ENCODE measurements around the gene CCDC69. TPM values are rescaled to one million over a fixed set of nuclear protein-coding genes. Genes with fewer than 3 reads are reported as not detected.

Gene CCDC69
- total and polyA plus RNA-seq, 9 donors: 22.6 to 158 (median 37.3) TPM

DNA sequence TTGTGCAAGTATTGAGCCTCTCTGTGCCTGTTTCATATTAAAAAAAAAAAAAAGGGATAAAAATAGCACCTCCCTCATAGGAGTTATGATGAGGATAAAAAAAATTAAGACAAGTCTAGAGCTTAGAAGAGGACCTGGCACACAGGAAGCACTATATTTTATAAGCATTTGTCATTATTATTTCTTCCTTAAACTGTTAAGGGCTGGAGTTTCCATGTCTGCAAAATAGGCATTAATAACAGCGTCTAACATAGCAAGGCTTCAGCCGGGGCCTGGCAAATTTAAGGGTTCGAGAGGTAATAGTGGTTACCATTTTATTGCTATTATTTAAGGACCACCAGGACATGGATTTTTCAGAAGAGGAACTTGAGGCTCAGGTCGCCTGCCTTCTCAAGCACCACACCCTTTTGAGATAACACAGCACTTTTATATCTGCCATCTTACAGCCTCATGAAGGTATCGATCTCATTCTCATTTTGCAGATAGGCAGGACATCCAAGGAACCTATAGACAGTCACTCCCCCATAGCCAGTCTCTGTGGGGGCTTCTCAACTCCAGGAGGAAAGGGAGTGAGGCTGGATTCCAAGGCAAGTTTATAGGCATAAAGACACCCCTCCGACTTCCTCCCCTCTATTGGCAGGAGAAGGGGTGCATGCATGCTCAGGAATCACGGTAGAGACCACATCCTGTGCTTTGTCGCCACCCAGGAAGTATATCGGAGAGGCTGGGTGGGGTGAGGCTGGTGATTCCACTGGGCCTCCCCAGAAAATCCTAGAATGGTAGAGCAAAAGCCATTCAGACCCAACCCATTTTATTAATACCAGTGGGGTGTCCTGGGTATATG, 68.7 kb downstream of the CCDC69 start:
- intact Hi-C loops (cut with DNase I): no loop called here
- Histone ChIP-seq H3K27ac (peak overlapping the region; percentile 81 to 92), H3K4me1 (ENCODE audit: insufficient read depth) (peaks cover 27% of the 10 kb centered on the region), H3K9me3 (no peaks in the 10 kb centered on the region), H3K36me3 (no peaks in the 10 kb centered on the region), H3K4me3 (peak overlapping the region; percentile 76), H3K27me3 (no peaks in the 10 kb centered on the region)
- DNase-seq: no peak
- TF ChIP-seq POLR2A (IDR thresholded peaks at IDR 0.05) (no peak), EP300 (IDR thresholded peaks at IDR 0.05) (no peak)
- TF ChIP-seq, protein P1, sequence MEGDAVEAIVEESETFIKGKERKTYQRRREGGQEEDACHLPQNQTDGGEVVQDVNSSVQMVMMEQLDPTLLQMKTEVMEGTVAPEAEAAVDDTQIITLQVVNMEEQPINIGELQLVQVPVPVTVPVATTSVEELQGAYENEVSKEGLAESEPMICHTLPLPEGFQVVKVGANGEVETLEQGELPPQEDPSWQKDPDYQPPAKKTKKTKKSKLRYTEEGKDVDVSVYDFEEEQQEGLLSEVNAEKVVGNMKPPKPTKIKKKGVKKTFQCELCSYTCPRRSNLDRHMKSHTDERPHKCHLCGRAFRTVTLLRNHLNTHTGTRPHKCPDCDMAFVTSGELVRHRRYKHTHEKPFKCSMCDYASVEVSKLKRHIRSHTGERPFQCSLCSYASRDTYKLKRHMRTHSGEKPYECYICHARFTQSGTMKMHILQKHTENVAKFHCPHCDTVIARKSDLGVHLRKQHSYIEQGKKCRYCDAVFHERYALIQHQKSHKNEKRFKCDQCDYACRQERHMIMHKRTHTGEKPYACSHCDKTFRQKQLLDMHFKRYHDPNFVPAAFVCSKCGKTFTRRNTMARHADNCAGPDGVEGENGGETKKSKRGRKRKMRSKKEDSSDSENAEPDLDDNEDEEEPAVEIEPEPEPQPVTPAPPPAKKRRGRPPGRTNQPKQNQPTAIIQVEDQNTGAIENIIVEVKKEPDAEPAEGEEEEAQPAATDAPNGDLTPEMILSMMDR (IDR thresholded peaks at IDR 0.05): no peak
- WGBS, 3 donors: 13 to 30% (median 16%) methylated on average over 9 of the region's 9 CpGs

- 64 to 80% (median 65%) methylated on average over 3 of the region's 3 CpGs for WGBS, 3 donors
- intact Hi-C loops (cut with DNase I): no loop called here
- Histone ChIP-seq H3K4me3 (no peak overlapping the region), H3K4me1 (ENCODE audit: insufficient read depth) (peaks cover 33% of the 10 kb centered on the region), H3K27ac (no peak overlapping the region), H3K36me3 (no peaks in the 10 kb centered on the region), H3K9me3 (no peaks in the 10 kb centered on the region), H3K27me3 (no peaks in the 10 kb centered on the region)
- DNase-seq: no peak
- TF ChIP-seq EP300 (IDR thresholded peaks at IDR 0.05) (no peak), POLR2A (IDR thresholded peaks at IDR 0.05) (no peak)
- TF ChIP-seq, protein P1 (IDR thresholded peaks at IDR 0.05): no peak
Observed at GRCh38 chr5:151153766-151154272, 70.1 kb downstream of the CCDC69 start.

- H3K4me1 ChIP-seq (ENCODE audit: insufficient read depth): peaks cover 31% of the 10 kb centered on the region
- no peaks in the 10 kb centered on the region for H3K27me3 ChIP-seq
- DNase-seq: no peak
- intact Hi-C loops (cut with DNase I): no loop called here
- H3K9me3 ChIP-seq: no peaks in the 10 kb centered on the region
- WGBS, 3 donors: 79 to 82% (median 80%) methylated on average over 3 of the region's 3 CpGs
- no peak overlapping the region for H3K27ac ChIP-seq
- TF ChIP-seq EP300 (IDR thresholded peaks at IDR 0.05): no peak
- TF ChIP-seq, protein P1 (IDR thresholded peaks at IDR 0.05): no peak
- no peak for TF ChIP-seq POLR2A (IDR thresholded peaks at IDR 0.05)
- H3K36me3 ChIP-seq: no peaks in the 10 kb centered on the region
- H3K4me3 ChIP-seq: no peak overlapping the region
Observed at GRCh38 chr5:151153300-151153699, 70.6 kb downstream of the CCDC69 start.

GRCh38 chr5:151151793-151152192, 72.1 kb downstream of the CCDC69 start:
- Histone ChIP-seq H3K4me3 (no peak overlapping the region), H3K36me3 (no peaks in the 10 kb centered on the region), H3K27ac (peak overlapping the region; percentile 18 to 82), H3K9me3 (no peaks in the 10 kb centered on the region), H3K27me3 (no peaks in the 10 kb centered on the region), H3K4me1 (ENCODE audit: insufficient read depth) (peaks cover 32% of the 10 kb centered on the region)
- 20 to 41% (median 27%) methylated on average over 5 of the region's 5 CpGs for WGBS, 3 donors
- no peak for DNase-seq
- intact Hi-C loops (cut with DNase I): no loop called here
- TF ChIP-seq EP300 (IDR thresholded peaks at IDR 0.05) (no peak), POLR2A (IDR thresholded peaks at IDR 0.05) (no peak)
- TF ChIP-seq, protein P1 (IDR thresholded peaks at IDR 0.05): no peak
